ENCODE data around the gene OMP.

Gene OMP

GRCh38 chr11:77102246-77103210 is at the start of gene OMP:
Gene OMP (plus strand): TSS chr11:77102840. CDS start chr11:77102840, 0 bp downstream.
- Histone ChIP-seq H3K27me3 (no peaks in the 10 kb centered on the region), H3K4me1 (peaks cover 50% of the 10 kb centered on the region), H3K27ac (no peak within 1 kb of the TSS), H3K36me3 (no peaks in the 10 kb centered on the region), H3K9ac (no peak within 1 kb of the TSS), H3K4me2 (peak within 1 kb of the TSS; percentile 62), H3K9me3 (peaks cover 4% of the 10 kb centered on the region; the same call in 1 of the 2 replicates), H4K20me1 (no peaks in the 10 kb centered on the region), H3K4me3 (no peak within 1 kb of the TSS)
- TF ChIP-seq Cebpa-rat (IDR thresholded peaks at IDR 0.05): no peak

GRCh38 chr11:77053217-77054015 is 49.2 kb upstream of the OMP start:
- Histone ChIP-seq H3K9ac (no peak overlapping the region), H3K27ac (no peak overlapping the region), H4K20me1 (no peaks in the 10 kb centered on the region), H3K27me3 (no peaks in the 10 kb centered on the region), H3K4me2 (no peak overlapping the region), H3K4me3 (no peak overlapping the region), H3K4me1 (no peaks in the 10 kb centered on the region), H3K36me3 (no peaks in the 10 kb centered on the region), H3K9me3 (peaks cover 20% of the 10 kb centered on the region)
- TF ChIP-seq Cebpa-rat (IDR thresholded peaks at IDR 0.05): no peak

- no peaks in the 10 kb centered on the region for H4K20me1 ChIP-seq
- no peak for TF ChIP-seq Cebpa-rat (IDR thresholded peaks at IDR 0.05)
- H3K4me1 ChIP-seq: no peaks in the 10 kb centered on the region
- H3K36me3 ChIP-seq: no peaks in the 10 kb centered on the region
- no peak overlapping the region for H3K4me3 ChIP-seq
- no peaks in the 10 kb centered on the region for H3K27me3 ChIP-seq
- peaks cover 20% of the 10 kb centered on the region for H3K9me3 ChIP-seq
- no peak overlapping the region for H3K9ac ChIP-seq
- no peak overlapping the region for H3K4me2 ChIP-seq
- no peak overlapping the region for H3K27ac ChIP-seq
Measured at GRCh38 chr11:77054084-77054483, 48.6 kb upstream of the OMP start.

GRCh38 chr11:77055101-77055561 is 47.5 kb upstream of the OMP start:
- Histone ChIP-seq H3K9ac (no peak overlapping the region), H3K4me1 (no peaks in the 10 kb centered on the region), H3K4me3 (no peak overlapping the region), H3K36me3 (no peaks in the 10 kb centered on the region), H3K27ac (no peak overlapping the region), H3K9me3 (peaks cover 20% of the 10 kb centered on the region), H3K4me2 (no peak overlapping the region), H3K27me3 (no peaks in the 10 kb centered on the region), H4K20me1 (no peaks in the 10 kb centered on the region)
- no peak for TF ChIP-seq Cebpa-rat (IDR thresholded peaks at IDR 0.05)

- Histone ChIP-seq H3K4me3 (no peak overlapping the region), H4K20me1 (no peaks in the 10 kb centered on the region), H3K4me2 (no peak overlapping the region), H3K9ac (no peak overlapping the region), H3K27me3 (no peaks in the 10 kb centered on the region), H3K9me3 (peaks cover 20% of the 10 kb centered on the region), H3K36me3 (no peaks in the 10 kb centered on the region), H3K4me1 (no peaks in the 10 kb centered on the region), H3K27ac (no peak overlapping the region)
- TF ChIP-seq Cebpa-rat (IDR thresholded peaks at IDR 0.05): no peak
Measured at GRCh38 chr11:77055913-77056312, 46.7 kb upstream of the OMP start.

- Histone ChIP-seq H3K4me1 (no peaks in the 10 kb centered on the region), H3K9ac (no peak overlapping the region), H3K4me2 (no peak overlapping the region), H3K27ac (no peak overlapping the region), H3K9me3 (peaks cover 28% of the 10 kb centered on the region), H3K27me3 (no peaks in the 10 kb centered on the region), H4K20me1 (no peaks in the 10 kb centered on the region), H3K4me3 (no peak overlapping the region), H3K36me3 (no peaks in the 10 kb centered on the region)
- no peak for TF ChIP-seq Cebpa-rat (IDR thresholded peaks at IDR 0.05)
Measured at GRCh38 chr11:77056814-77057402, 45.7 kb upstream of the OMP start.

- H3K9ac ChIP-seq: no peak overlapping the region
Measured at GRCh38 chr11:77057938-77058474, 44.6 kb upstream of the OMP start.

GRCh38 chr11:77058900-77059299 is 43.7 kb upstream of the OMP start:
- Histone ChIP-seq H3K4me3 (no peak overlapping the region), H4K20me1 (no peaks in the 10 kb centered on the region), H3K36me3 (no peaks in the 10 kb centered on the region), H3K27ac (no peak overlapping the region), H3K9ac (no peak overlapping the region), H3K9me3 (peaks cover 31% of the 10 kb centered on the region), H3K27me3 (no peaks in the 10 kb centered on the region), H3K4me2 (no peak overlapping the region), H3K4me1 (no peaks in the 10 kb centered on the region)
- no peak for TF ChIP-seq Cebpa-rat (IDR thresholded peaks at IDR 0.05)

More at GRCh38 chr11:77057938-77058474, 44.6 kb upstream of the OMP start:
- no peaks in the 10 kb centered on the region for H3K27me3 ChIP-seq
- no peak overlapping the region for H3K4me2 ChIP-seq
- H3K4me1 ChIP-seq: no peaks in the 10 kb centered on the region
- no peak overlapping the region for H3K27ac ChIP-seq
- peaks cover 31% of the 10 kb centered on the region for H3K9me3 ChIP-seq
- TF ChIP-seq Cebpa-rat (IDR thresholded peaks at IDR 0.05): no peak
- no peaks in the 10 kb centered on the region for H3K36me3 ChIP-seq
- H4K20me1 ChIP-seq: no peaks in the 10 kb centered on the region
- no peak overlapping the region for H3K4me3 ChIP-seq

GRCh38 chr11:77059806-77060205 is 42.8 kb upstream of the OMP start:
- Histone ChIP-seq H3K36me3 (no peaks in the 10 kb centered on the region), H3K27ac (no peak overlapping the region), H4K20me1 (no peaks in the 10 kb centered on the region), H3K4me1 (no peaks in the 10 kb centered on the region), H3K27me3 (0 out of 2 replicates have a peak, but pooled peaks cover under 1% of the 10 kb centered on the region), H3K4me3 (no peak overlapping the region), H3K9me3 (peaks cover 31% of the 10 kb centered on the region), H3K9ac (no peak overlapping the region), H3K4me2 (no peak overlapping the region)
- no peak for TF ChIP-seq Cebpa-rat (IDR thresholded peaks at IDR 0.05)
